Measurements from ENCODE around the gene RPS6KA5.
"Not testable (repeated sequence)": the region's sequence is repeated elsewhere in the genome, so short reads cannot be mapped to it uniquely, and the experiment has no call there.

RPS6KA5 gene

DNA sequence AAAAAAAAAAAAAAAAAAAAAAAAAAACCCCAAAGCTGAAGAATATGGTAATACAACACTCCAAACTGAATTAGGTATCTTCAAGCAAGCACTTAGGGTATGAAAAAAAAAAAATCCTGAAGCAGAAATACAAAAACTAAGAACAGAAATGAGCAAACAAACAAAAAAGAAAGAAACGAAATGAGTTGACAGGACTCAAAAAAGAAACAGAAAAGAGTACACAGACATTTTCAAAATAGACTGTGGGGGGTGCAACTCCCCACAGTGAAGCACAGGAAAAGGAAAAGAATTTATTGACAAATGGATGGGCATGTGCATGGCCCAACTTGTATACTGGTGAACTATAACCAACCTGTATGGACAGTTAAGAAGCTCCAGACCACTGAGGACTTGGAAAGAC, 24.6 kb downstream of the RPS6KA5 start:
- no CpG with 5 or more reads among the region's 1 CpG for WGBS (ENCODE audit: insufficient coverage)
- no peak overlapping the region for H3K4me3 ChIP-seq (ENCODE audit: control insufficient read depth in 1 of 7, extremely low read depth in 1 of 7, insufficient read depth in 4 of 7, low read depth in 2 of 7, low read length in 6 of 7)
- ChIA-PET CTCF (interaction anchor here (0.6 to 1.6 kb wide), 7 partner anchors 8 to 302 kb away, joined by 3 to 7 read pairs (median 3); partner anchors contain the start of gene RPS6KA5), POLR2A (no interaction called here)
- H3K27me3 ChIP-seq (replicated peaks in 2 of 5; ENCODE audit: control insufficient read depth in 4 of 5, insufficient read depth in 5 of 5, low read length in 4 of 5) = no peaks in the 10 kb centered on the region
- DNase-seq = no peak
- no peak overlapping the region for H3K27ac ChIP-seq (ENCODE audit: insufficient read depth in 1 of 2, low read depth in 1 of 2, low read length in 2 of 2, poor library complexity in 1 of 2, severe bottlenecking in 2 of 2)
- peaks cover 3 to 15% (median 10%) of the 10 kb centered on the region in 4 experiments for H3K4me1 ChIP-seq (ENCODE audit: control extremely low read depth in 1 of 4, control insufficient read depth in 4 of 4, insufficient read depth in 4 of 4, low read length in 3 of 4)
- peaks cover 0 to 3% (median 0%) of the 10 kb centered on the region in 5 experiments for H3K9me3 ChIP-seq (ENCODE audit: control extremely low read depth in 1 of 5, control insufficient read depth in 4 of 5, insufficient read depth in 2 of 5, low read depth in 1 of 5, low read length in 4 of 5)
- H3K36me3 ChIP-seq (ENCODE audit: control insufficient read depth in 4 of 4, insufficient read depth in 4 of 4, low read length in 3 of 4) = no peaks in the 10 kb centered on the region

DNA sequence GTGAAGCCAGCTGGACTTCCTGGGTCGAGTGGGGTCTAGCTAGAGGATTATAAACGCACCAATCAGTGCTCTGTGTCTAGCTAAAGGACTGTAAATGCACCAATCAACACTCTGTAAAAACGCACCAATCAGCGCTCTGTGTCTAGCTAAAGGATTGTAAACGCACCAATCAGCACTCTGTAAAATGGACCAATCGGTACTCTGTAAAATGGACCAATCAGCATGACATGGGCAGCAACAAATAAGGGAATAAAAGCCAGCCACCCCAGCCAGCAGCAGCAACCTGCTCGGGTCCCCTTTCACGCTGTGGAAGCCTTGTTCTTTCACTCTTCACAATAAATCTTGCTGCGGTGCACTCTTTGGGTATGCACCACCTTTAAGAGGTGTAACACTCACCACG, 26.1 kb downstream of the RPS6KA5 start:
- not testable (repeated sequence) for H3K27ac ChIP-seq (ENCODE audit: insufficient read depth in 1 of 2, low read depth in 1 of 2, low read length in 2 of 2, poor library complexity in 1 of 2, severe bottlenecking in 2 of 2); H3K9me3 ChIP-seq (ENCODE audit: control extremely low read depth in 1 of 5, control insufficient read depth in 4 of 5, insufficient read depth in 2 of 5, low read depth in 1 of 5, low read length in 4 of 5); H3K27me3 ChIP-seq (replicated peaks in 2 of 5; ENCODE audit: control insufficient read depth in 4 of 5, insufficient read depth in 5 of 5, low read length in 4 of 5); H3K36me3 ChIP-seq (ENCODE audit: control insufficient read depth in 4 of 4, insufficient read depth in 4 of 4, low read length in 3 of 4); H3K4me3 ChIP-seq (ENCODE audit: control insufficient read depth in 1 of 7, extremely low read depth in 1 of 7, insufficient read depth in 4 of 7, low read depth in 2 of 7, low read length in 6 of 7)
- H3K4me1 ChIP-seq (ENCODE audit: control extremely low read depth in 1 of 4, control insufficient read depth in 4 of 4, insufficient read depth in 4 of 4, low read length in 3 of 4) = peaks cover 6 to 30% (median 19%) of the 10 kb centered on the region in 4 experiments
- 92% methylated on average over 10 of the region's 10 CpGs for WGBS (ENCODE audit: insufficient coverage)
- ChIA-PET CTCF (interaction anchor here (1.4 kb wide), 1 partner anchor 104 kb away, joined by 3 read pairs; no protein-coding TSS in a partner anchor), POLR2A (interaction anchor here (0.7 kb wide), 1 partner anchor 1843 kb away, joined by 3 read pairs; no protein-coding TSS in a partner anchor)
- peak in 1 of 3 donors; percentile 22 for DNase-seq

DNA sequence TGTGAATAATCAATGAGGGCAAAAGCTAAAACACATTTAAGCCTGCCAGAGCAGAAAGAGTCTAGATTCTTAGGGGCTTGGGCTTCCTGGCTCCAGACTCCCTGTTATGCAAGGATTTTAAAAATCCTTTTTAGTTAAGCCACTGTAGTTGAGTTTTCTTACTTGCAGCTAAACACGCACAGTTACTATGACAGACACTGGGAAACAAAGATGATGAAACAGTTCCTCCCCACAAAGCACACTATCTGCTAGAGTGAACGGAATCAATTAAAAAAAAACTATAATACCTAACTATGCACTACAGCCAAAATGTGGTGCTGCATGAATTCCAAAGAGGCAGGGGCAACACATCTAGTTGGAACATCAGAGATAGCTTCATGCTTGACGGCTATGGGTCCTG, 28.2 kb downstream of the RPS6KA5 start:
- ChIA-PET CTCF (interaction anchor here (1.0 to 1.3 kb wide), 3 partner anchors 10 to 45 kb away, joined by 3 read pairs; no protein-coding TSS in a partner anchor), POLR2A (no interaction called here)
- H3K9me3 ChIP-seq (ENCODE audit: control extremely low read depth in 1 of 5, control insufficient read depth in 4 of 5, insufficient read depth in 2 of 5, low read depth in 1 of 5, low read length in 4 of 5) = peaks cover 0 to 3% (median 0%) of the 10 kb centered on the region in 5 experiments
- no peak overlapping the region for H3K27ac ChIP-seq (ENCODE audit: insufficient read depth in 1 of 2, low read depth in 1 of 2, low read length in 2 of 2, poor library complexity in 1 of 2, severe bottlenecking in 2 of 2)
- no peaks in the 10 kb centered on the region for H3K36me3 ChIP-seq (ENCODE audit: control insufficient read depth in 4 of 4, insufficient read depth in 4 of 4, low read length in 3 of 4)
- DNase-seq = peak in 2 of 3 donors; percentile 37 to 38
- H3K4me3 ChIP-seq (ENCODE audit: control insufficient read depth in 1 of 7, extremely low read depth in 1 of 7, insufficient read depth in 4 of 7, low read depth in 2 of 7, low read length in 6 of 7) = no peak overlapping the region
- peaks cover 6 to 31% (median 21%) of the 10 kb centered on the region in 4 experiments for H3K4me1 ChIP-seq (ENCODE audit: control extremely low read depth in 1 of 4, control insufficient read depth in 4 of 4, insufficient read depth in 4 of 4, low read length in 3 of 4)
- no peaks in the 10 kb centered on the region for H3K27me3 ChIP-seq (replicated peaks in 2 of 5; ENCODE audit: control insufficient read depth in 4 of 5, insufficient read depth in 5 of 5, low read length in 4 of 5)
- 100% methylated on average over 1 of the region's 3 CpGs for WGBS (ENCODE audit: insufficient coverage)

DNA sequence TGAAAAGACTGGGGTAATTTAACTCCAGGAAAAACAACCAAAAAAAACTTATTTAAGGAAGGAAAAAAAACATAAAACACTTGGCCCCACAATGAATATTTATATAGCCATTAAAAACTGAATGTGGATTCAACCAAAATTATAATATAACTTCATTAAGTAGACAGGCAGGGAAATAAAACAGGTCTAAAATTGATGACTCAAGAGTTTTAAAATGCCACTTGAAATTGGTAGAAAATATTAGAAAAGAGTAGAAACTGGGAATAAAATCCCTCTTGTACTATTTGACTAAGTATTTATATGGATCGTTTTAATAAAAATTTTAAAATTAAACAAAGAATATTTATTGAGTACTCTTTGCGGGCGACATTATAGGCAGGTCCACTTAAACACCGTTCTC, 28.8 kb downstream of the RPS6KA5 start:
- no peak overlapping the region for H3K4me3 ChIP-seq (ENCODE audit: control insufficient read depth in 1 of 7, extremely low read depth in 1 of 7, insufficient read depth in 4 of 7, low read depth in 2 of 7, low read length in 6 of 7)
- ChIA-PET POLR2A (no interaction called here), CTCF (interaction anchor here (1.1 to 1.3 kb wide), 2 partner anchors 18 to 44 kb away, joined by 3 read pairs; no protein-coding TSS in a partner anchor)
- peaks cover 0 to 3% (median 0%) of the 10 kb centered on the region in 5 experiments for H3K9me3 ChIP-seq (ENCODE audit: control extremely low read depth in 1 of 5, control insufficient read depth in 4 of 5, insufficient read depth in 2 of 5, low read depth in 1 of 5, low read length in 4 of 5)
- H3K27ac ChIP-seq (ENCODE audit: insufficient read depth in 1 of 2, low read depth in 1 of 2, low read length in 2 of 2, poor library complexity in 1 of 2, severe bottlenecking in 2 of 2) = no peak overlapping the region
- peaks cover 6 to 31% (median 21%) of the 10 kb centered on the region in 4 experiments for H3K4me1 ChIP-seq (ENCODE audit: control extremely low read depth in 1 of 4, control insufficient read depth in 4 of 4, insufficient read depth in 4 of 4, low read length in 3 of 4)
- WGBS (ENCODE audit: insufficient coverage) = no CpG with 5 or more reads among the region's 4 CpGs
- DNase-seq = no peak
- H3K36me3 ChIP-seq (ENCODE audit: control insufficient read depth in 4 of 4, insufficient read depth in 4 of 4, low read length in 3 of 4) = no peaks in the 10 kb centered on the region
- no peaks in the 10 kb centered on the region for H3K27me3 ChIP-seq (replicated peaks in 2 of 5; ENCODE audit: control insufficient read depth in 4 of 5, insufficient read depth in 5 of 5, low read length in 4 of 5)

DNA sequence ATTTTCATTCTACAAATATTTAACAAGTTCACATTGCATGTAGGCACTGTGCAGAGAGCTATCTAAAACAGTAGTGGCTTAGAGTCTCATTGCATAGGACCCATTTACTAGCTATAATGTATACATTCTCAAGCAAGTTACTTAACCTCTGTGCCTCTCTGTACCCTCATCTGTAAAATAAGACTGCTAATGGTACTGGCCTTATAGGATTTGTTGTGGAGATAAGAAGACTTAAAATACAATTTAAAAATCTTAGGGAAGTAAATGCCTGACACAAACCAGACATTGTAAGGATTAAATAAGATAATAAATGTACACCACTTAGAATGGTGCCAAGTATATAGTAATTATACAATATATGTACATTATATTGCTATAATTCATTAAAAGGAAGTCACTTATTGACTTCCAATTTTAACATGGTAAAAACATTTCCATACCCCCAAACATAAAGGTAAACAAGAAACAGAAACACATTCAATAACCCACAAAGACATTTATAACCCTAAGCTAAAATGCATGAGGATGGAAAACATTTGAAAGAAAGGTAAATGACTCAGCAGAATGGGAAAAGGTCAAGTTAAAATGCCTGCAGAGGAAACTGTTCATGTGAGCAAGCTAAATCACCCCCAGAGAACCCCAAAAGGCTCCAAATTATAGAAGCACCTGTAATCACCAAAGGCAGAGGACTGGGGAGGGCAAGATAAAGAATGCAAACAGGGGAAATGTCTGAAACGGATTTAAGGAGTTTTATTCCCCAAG, 30.8 kb downstream of the RPS6KA5 start:
- Histone ChIP-seq H3K36me3 (ENCODE audit: control insufficient read depth in 4 of 4, insufficient read depth in 4 of 4, low read length in 3 of 4) (no peaks in the 10 kb centered on the region), H3K4me1 (ENCODE audit: control extremely low read depth in 1 of 4, control insufficient read depth in 4 of 4, insufficient read depth in 4 of 4, low read length in 3 of 4) (peaks cover 0 to 21% (median 14%) of the 10 kb centered on the region in 4 experiments), H3K27me3 (replicated peaks in 2 of 5; ENCODE audit: control insufficient read depth in 4 of 5, insufficient read depth in 5 of 5, low read length in 4 of 5) (no peaks in the 10 kb centered on the region), H3K9me3 (ENCODE audit: control extremely low read depth in 1 of 5, control insufficient read depth in 4 of 5, insufficient read depth in 2 of 5, low read depth in 1 of 5, low read length in 4 of 5) (peaks cover 0 to 3% (median 0%) of the 10 kb centered on the region in 5 experiments), H3K27ac (ENCODE audit: insufficient read depth in 1 of 2, low read depth in 1 of 2, low read length in 2 of 2, poor library complexity in 1 of 2, severe bottlenecking in 2 of 2) (no peak overlapping the region), H3K4me3 (ENCODE audit: control insufficient read depth in 1 of 7, extremely low read depth in 1 of 7, insufficient read depth in 4 of 7, low read depth in 2 of 7, low read length in 6 of 7) (no peak overlapping the region)
- CTCF ChIA-PET = interaction anchor here (1.1 kb wide), 1 partner anchor 10 kb away, joined by 4 read pairs; no protein-coding TSS in a partner anchor
- no CpG with 5 or more reads among the region's 1 CpG for WGBS (ENCODE audit: insufficient coverage)
- POLR2A ChIA-PET = no interaction called here
- peak in 2 of 3 donors; percentile 32 to 43 for DNase-seq

DNA sequence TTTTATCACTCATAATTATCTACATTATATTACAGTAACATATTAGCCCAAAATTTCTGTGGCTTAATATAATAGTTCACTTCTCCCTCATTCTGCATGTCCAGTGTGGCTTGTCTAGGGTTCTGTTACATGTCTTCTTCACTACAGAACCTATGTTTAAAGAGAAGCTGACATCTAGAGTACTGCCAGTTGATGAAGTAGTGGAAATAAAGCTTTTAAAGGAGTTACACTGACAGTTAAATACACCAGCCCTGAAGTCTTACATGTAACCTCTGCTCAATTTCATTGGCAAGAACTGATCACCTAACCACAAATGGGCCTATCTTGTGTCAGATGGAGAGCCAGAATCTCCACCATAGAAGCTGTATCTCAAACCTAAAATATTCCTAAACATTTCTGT, 32.9 kb downstream of the RPS6KA5 start:
- Histone ChIP-seq H3K4me1 (ENCODE audit: control extremely low read depth in 1 of 4, control insufficient read depth in 4 of 4, insufficient read depth in 4 of 4, low read length in 3 of 4) (peaks cover 0 to 24% (median 15%) of the 10 kb centered on the region in 4 experiments), H3K27ac (ENCODE audit: insufficient read depth in 1 of 2, low read depth in 1 of 2, low read length in 2 of 2, poor library complexity in 1 of 2, severe bottlenecking in 2 of 2) (no peak overlapping the region), H3K9me3 (ENCODE audit: control extremely low read depth in 1 of 5, control insufficient read depth in 4 of 5, insufficient read depth in 2 of 5, low read depth in 1 of 5, low read length in 4 of 5) (no peaks in the 10 kb centered on the region), H3K27me3 (replicated peaks in 2 of 5; ENCODE audit: control insufficient read depth in 4 of 5, insufficient read depth in 5 of 5, low read length in 4 of 5) (no peaks in the 10 kb centered on the region), H3K36me3 (ENCODE audit: control insufficient read depth in 4 of 4, insufficient read depth in 4 of 4, low read length in 3 of 4) (no peaks in the 10 kb centered on the region), H3K4me3 (ENCODE audit: control insufficient read depth in 1 of 7, extremely low read depth in 1 of 7, insufficient read depth in 4 of 7, low read depth in 2 of 7, low read length in 6 of 7) (no peak overlapping the region)
- POLR2A ChIA-PET = no interaction called here
- no peak for DNase-seq
- CTCF ChIA-PET = interaction anchor here (0.6 to 1.7 kb wide), 4 partner anchors 9 to 1740 kb away, joined by 3 to 7 read pairs (median 4); no protein-coding TSS in a partner anchor

DNA sequence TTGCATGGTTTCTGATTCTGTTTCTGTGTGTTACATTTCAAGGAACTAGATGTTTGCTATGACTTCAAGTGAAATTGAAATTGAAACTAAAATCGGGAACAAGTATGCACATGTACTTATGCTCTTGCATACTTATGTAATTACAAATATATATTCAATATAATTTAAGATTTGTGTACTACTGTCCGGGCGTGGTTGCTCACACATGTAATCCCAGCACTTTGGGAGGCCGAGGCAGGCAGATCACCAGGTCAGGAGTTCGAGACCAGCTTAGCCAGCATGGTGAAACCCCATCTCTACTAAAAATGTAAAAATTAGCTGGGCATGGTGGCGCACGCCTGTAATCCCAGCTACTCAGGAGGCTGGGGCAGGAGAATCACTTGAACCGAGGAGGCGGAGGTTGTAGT, 37.8 kb downstream of the RPS6KA5 start:
- H3K9me3 ChIP-seq (ENCODE audit: control extremely low read depth in 1 of 5, control insufficient read depth in 4 of 5, insufficient read depth in 2 of 5, low read depth in 1 of 5, low read length in 4 of 5); H3K27me3 ChIP-seq (replicated peaks in 2 of 5; ENCODE audit: control insufficient read depth in 4 of 5, insufficient read depth in 5 of 5, low read length in 4 of 5); H3K36me3 ChIP-seq (ENCODE audit: control insufficient read depth in 4 of 4, insufficient read depth in 4 of 4, low read length in 3 of 4); POLR2A ChIA-PET: not testable (repeated sequence)
- DNase-seq = peak; percentile 38 to 81 (median 71)
- H3K27ac ChIP-seq (ENCODE audit: insufficient read depth in 1 of 2, low read depth in 1 of 2, low read length in 2 of 2, poor library complexity in 1 of 2, severe bottlenecking in 2 of 2) = peak overlapping the region in 1 of 2 experiments; percentile 73
- no CpG with 5 or more reads among the region's 9 CpGs for WGBS (ENCODE audit: insufficient coverage)
- CTCF ChIA-PET = interaction anchor here (1.0 kb wide), 1 partner anchor 17 kb away, joined by 3 read pairs; no protein-coding TSS in a partner anchor
- H3K4me3 ChIP-seq (ENCODE audit: control insufficient read depth in 1 of 7, extremely low read depth in 1 of 7, insufficient read depth in 4 of 7, low read depth in 2 of 7, low read length in 6 of 7) = peak overlapping the region in 6 of 7 experiments; percentile 46 to 78 (median 58)
- peaks cover 0 to 12% (median 7%) of the 10 kb centered on the region in 4 experiments for H3K4me1 ChIP-seq (ENCODE audit: control extremely low read depth in 1 of 4, control insufficient read depth in 4 of 4, insufficient read depth in 4 of 4, low read length in 3 of 4)
